SK-N-SH treated with all-trans-retinoic acid at 6 μM for 48 hours (cell line): ENCODE data around the gene DOK1.

Experiments used
- ARNTL ChIP-seq: fragments of 450-650 bp; formaldehyde crosslinking; IDR thresholded peaks from 2 replicates; pipeline ENCODE4 v1.5.0; 2020; ENCODE audit warnings: low read depth, mild to moderate bottlenecking, moderate library complexity, borderline replicate concordance
- CSDC2 ChIP-seq: fragments of 250-450 bp; sonication (Bioruptor Pico); IDR thresholded peaks from 2 replicates; pipeline ENCODE4 v1.5.0; 2020; ENCODE audit warnings: mild to moderate bottlenecking, moderate library complexity
- ESRRG ChIP-seq: fragments of 250-450 bp; sonication (Bioruptor Pico); IDR thresholded peaks from 2 replicates; pipeline ENCODE4 v1.6.1; 2021; ENCODE audit warnings: mild to moderate bottlenecking
- OSR1 ChIP-seq: fragments of 250-450 bp; sonication (Bioruptor Pico); IDR thresholded peaks from 2 replicates; pipeline ENCODE4 v1.8.0; 2022; ENCODE audit warnings: moderate library complexity, mild to moderate bottlenecking, inconsistent platforms
- RARB ChIP-seq: fragments of 250-450 bp; sonication (Bioruptor Pico); IDR thresholded peaks from 2 replicates; pipeline ENCODE4 v1.8.0; 2021; ENCODE audit warnings: mild to moderate bottlenecking, moderate library complexity
- SNAI2 ChIP-seq: fragments of 250-450 bp; sonication (Bioruptor Pico); IDR thresholded peaks from 2 replicates; pipeline ENCODE4 v1.5.0; 2020; ENCODE audit warnings: mild to moderate bottlenecking, moderate library complexity
- TCF4 ChIP-seq: fragments of 250-450 bp; sonication (Bioruptor Pico); IDR thresholded peaks from 2 replicates; pipeline ENCODE4 v1.8.0; 2021; ENCODE audit warnings: mild to moderate bottlenecking, moderate library complexity, borderline replicate concordance
- ZNF565 ChIP-seq: fragments of 450-650 bp; formaldehyde crosslinking; conservative IDR thresholded peaks from 2 replicates; pipeline ENCODE4 v1.5.0; 2020; ENCODE audit warnings: low read depth, mild to moderate bottlenecking, moderate library complexity
- TF ChIP-seq, protein P1 (sequence below): fragments of 250-450 bp; sonication (Bioruptor Pico); IDR thresholded peaks from 2 replicates; pipeline ENCODE4 v1.8.0; 2020; ENCODE audit warnings: mild to moderate bottlenecking, moderate library complexity, borderline replicate concordance
- TF ChIP-seq, protein P2 (sequence below): fragments of 250-450 bp; sonication (Bioruptor Pico); IDR thresholded peaks from 2 replicates; pipeline ENCODE4 v1.5.1; 2020; ENCODE audit warnings: low read depth, mild to moderate bottlenecking, moderate library complexity
- TF ChIP-seq, protein P3 (sequence below): fragments of 250-450 bp; sonication (Bioruptor Pico); IDR thresholded peaks from 2 replicates; pipeline ENCODE4 v1.8.0; 2021; ENCODE audit warnings: low read depth, mild to moderate bottlenecking, moderate library complexity, borderline replicate concordance

DNA sequence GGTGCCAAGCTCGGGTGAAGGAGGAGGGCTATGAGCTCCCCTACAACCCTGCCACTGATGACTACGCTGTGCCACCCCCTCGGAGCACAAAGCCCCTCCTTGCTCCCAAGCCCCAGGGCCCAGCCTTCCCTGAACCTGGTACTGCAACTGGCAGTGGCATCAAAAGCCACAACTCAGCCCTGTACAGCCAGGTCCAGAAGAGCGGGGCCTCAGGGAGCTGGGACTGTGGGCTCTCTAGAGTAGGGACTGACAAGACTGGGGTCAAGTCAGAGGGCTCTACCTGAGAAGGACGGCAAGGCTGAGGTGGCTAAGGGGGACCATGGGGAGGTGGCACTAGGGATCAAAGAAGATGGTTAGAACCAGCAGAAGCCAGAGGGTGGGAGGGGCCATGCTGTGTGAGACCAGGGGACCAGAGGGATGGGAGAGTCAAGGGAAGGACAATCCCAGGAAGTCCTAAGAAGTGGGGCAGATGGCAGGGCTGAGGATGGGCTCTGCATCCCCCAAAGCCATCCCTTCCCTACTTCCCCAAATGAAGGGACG, 2.4 kb downstream of the DOK1 start:
- TF ChIP-seq ARNTL (no peak), OSR1 (CRISPR knock-in tag) (no peak), ZNF565 (CRISPR knock-in tag) (no peak), SNAI2 (no peak), CSDC2 (CRISPR knock-in tag) (no peak), TCF4 (CRISPR knock-in tag) (no peak), ESRRG (no peak), RARB (CRISPR knock-in tag) (no peak)
- TF ChIP-seq, protein P1, sequence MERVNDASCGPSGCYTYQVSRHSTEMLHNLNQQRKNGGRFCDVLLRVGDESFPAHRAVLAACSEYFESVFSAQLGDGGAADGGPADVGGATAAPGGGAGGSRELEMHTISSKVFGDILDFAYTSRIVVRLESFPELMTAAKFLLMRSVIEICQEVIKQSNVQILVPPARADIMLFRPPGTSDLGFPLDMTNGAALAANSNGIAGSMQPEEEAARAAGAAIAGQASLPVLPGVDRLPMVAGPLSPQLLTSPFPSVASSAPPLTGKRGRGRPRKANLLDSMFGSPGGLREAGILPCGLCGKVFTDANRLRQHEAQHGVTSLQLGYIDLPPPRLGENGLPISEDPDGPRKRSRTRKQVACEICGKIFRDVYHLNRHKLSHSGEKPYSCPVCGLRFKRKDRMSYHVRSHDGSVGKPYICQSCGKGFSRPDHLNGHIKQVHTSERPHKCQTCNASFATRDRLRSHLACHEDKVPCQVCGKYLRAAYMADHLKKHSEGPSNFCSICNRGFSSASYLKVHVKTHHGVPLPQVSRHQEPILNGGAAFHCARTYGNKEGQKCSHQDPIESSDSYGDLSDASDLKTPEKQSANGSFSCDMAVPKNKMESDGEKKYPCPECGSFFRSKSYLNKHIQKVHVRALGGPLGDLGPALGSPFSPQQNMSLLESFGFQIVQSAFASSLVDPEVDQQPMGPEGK (CRISPR knock-in tag) = no peak
- TF ChIP-seq, protein P2, sequence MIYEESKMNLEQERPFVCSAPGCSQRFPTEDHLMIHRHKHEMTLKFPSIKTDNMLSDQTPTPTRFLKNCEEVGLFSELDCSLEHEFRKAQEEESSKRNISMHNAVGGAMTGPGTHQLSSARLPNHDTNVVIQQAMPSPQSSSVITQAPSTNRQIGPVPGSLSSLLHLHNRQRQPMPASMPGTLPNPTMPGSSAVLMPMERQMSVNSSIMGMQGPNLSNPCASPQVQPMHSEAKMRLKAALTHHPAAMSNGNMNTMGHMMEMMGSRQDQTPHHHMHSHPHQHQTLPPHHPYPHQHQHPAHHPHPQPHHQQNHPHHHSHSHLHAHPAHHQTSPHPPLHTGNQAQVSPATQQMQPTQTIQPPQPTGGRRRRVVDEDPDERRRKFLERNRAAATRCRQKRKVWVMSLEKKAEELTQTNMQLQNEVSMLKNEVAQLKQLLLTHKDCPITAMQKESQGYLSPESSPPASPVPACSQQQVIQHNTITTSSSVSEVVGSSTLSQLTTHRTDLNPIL (CRISPR knock-in tag) = no peak
- TF ChIP-seq, protein P3, sequence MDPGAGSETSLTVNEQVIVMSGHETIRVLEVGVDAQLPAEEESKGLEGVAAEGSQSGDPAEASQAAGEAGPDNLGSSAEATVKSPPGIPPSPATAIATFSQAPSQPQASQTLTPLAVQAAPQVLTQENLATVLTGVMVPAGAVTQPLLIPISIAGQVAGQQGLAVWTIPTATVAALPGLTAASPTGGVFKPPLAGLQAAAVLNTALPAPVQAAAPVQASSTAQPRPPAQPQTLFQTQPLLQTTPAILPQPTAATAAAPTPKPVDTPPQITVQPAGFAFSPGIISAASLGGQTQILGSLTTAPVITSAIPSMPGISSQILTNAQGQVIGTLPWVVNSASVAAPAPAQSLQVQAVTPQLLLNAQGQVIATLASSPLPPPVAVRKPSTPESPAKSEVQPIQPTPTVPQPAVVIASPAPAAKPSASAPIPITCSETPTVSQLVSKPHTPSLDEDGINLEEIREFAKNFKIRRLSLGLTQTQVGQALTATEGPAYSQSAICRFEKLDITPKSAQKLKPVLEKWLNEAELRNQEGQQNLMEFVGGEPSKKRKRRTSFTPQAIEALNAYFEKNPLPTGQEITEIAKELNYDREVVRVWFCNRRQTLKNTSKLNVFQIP (CRISPR knock-in tag) = no peak
